ENCODE results near the gene MAPK8IP2. TPM values are rescaled to one million over a fixed set of nuclear protein-coding genes. Genes with fewer than 3 reads are reported as not detected.
"Not testable (repeated sequence)": the region's sequence is repeated elsewhere in the genome, so short reads cannot be mapped to it uniquely, and the experiment has no call there.

MAPK8IP2 gene
- total RNA-seq, 2 experiments from 2014 or later: 0.15 to 0.18 TPM

DNA sequence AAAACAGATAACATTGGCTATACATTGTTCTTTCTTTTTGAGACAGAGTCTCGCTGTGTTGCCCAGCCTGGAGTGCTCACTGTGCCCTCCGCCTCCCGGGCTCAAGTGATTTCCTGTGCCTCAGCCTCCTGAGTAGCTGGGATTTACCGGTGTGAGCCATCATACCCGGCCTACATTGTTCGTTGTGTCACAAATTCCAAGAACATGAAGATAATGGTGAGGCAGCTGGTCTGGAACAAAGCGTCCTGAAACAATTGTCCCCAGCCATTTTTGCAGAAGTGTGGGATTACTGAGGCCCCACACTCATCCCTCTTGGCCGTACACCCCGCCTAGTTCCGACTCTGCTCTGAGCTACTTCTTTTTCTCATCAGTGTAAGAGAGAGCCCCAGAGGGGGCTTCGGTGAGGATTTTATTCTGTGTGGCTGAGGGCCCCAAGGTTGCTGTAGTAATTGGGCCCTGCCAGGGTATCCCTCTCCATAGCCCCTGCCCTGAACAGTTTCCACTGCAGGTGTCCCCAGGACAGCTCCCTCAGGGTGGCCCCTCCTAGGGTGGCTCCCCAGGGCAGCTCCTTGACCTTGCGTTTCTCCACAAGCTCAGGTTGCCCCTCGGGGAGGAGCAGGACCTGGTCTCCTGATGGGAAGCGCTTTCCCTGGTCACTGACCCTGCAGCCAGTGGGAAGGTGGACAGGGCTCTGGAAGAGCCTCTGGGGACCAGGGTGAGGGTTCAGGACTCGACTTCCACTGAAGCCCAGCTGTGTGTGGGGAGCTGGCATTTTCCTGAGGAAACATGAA lies 40.5 kb downstream of the MAPK8IP2 start:
- Mint-ChIP-seq H3K36me3 (ENCODE audit: low read depth) (no peaks in the 10 kb centered on the region), H3K4me1 (no peaks in the 10 kb centered on the region), H3K4me3 (no peak overlapping the region), H3K27ac (no peak overlapping the region), H3K9me3 (no peaks in the 10 kb centered on the region), H3K27me3 (peaks cover 13% of the 10 kb centered on the region)
- ChIA-PET POLR2A (no interaction called here), CTCF (interaction anchor here (1.1 kb wide), 1 partner anchor 116 kb away, joined by 3 read pairs; the partner anchor contains the start of gene SCO2)
- DNase-seq: no peak

DNA sequence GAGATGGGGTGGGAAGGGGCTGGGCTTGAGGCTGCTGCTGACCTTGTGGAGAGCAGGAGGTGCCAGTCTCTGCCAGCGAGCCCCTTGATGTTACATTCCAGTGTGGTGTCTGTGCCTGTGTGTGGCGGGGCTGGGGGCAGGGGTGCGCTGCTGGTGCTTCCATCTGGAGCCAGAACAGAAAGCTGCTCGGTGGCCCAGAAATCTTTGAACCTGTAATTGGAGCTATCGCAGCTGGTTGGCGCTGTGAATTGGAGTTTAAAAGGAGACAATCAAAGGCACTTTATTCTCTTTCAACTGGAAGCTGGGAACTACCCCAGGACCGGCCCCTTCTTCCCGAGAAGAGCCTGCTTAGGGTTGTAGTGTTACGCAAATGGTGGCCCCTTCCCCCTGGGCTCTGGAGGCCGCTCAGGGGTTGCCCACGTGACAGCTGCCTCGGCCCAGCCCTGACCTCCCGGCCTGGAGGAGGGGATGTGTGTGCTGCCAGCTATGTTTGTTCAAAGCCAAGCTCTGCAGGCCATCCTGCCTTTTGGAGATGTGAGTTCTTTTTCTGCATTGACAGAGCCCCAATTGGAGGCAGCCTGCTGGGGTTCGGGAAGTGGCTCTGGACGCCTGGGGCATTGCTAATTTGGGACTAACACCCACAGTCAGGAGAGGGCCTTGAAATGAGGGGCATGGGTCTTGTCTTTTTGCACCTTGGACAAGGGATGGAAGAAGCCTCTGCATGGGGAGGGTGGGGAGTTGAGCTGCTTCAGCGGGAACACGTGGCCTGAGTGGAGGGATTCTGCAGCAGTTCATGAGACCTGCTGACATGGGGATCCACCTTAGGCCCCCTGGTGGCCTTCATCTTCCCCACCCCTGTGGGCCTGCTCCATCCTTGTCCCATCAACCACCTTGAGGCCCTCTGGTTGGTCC lies 41.4 kb downstream of the MAPK8IP2 start:
- no peak overlapping the region for H3K27ac Mint-ChIP-seq
- no peaks in the 10 kb centered on the region for H3K36me3 Mint-ChIP-seq (ENCODE audit: low read depth)
- POLR2A ChIA-PET: no interaction called here
- DNase-seq: no peak
- H3K4me3 Mint-ChIP-seq: no peak overlapping the region
- peaks cover 16% of the 10 kb centered on the region for H3K27me3 Mint-ChIP-seq
- H3K4me1 Mint-ChIP-seq: no peaks in the 10 kb centered on the region
- H3K9me3 Mint-ChIP-seq: peaks cover 4% of the 10 kb centered on the region
- CTCF ChIA-PET: interaction anchor here (1.1 kb wide), 1 partner anchor 117 kb away, joined by 3 read pairs; the partner anchor contains the start of gene SCO2

DNA sequence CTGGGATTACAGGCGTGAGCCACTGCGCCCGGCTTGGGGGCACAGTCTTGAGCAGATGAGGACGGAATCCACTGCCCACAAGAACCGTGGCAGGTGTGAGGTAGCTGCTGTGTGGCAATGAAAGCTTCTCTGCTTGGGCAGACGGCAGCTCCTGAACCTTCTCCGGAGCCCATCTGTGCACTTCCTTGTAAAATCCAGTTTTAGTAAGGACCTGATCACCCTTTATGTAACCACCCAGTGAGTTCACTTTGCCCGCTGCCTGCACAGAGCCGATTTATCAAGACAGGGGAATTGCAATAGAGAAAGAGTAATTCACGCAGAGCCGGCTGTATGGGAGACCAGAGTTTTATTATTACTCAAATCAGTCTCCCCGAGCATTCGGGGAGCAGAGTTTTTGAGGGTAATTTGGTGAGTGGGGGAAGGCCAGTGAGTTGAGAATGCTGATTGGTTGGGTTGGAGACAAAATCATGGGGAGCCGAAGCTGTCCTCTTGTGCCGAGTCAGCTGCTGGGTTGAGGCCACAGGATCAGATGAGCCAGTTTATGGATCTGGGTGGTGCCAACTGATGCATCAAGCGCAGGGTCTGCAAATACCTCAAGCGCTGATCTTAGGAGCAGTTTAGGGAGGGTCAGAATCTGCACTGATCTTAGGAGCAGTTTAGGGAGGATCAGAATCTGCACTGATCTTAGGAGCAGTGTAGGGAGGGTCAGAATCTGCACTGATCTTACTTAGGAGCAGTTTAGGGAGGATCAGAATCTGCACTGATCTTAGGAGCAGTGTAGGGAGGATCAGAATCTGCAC lies 42.6 kb downstream of the MAPK8IP2 start:
- H3K36me3 Mint-ChIP-seq (ENCODE audit: low read depth); H3K4me3 Mint-ChIP-seq; H3K9me3 Mint-ChIP-seq; DNase-seq; H3K4me1 Mint-ChIP-seq; POLR2A ChIA-PET; CTCF ChIA-PET; H3K27ac Mint-ChIP-seq: not testable (repeated sequence)
- peaks cover 17% of the 10 kb centered on the region for H3K27me3 Mint-ChIP-seq

DNA sequence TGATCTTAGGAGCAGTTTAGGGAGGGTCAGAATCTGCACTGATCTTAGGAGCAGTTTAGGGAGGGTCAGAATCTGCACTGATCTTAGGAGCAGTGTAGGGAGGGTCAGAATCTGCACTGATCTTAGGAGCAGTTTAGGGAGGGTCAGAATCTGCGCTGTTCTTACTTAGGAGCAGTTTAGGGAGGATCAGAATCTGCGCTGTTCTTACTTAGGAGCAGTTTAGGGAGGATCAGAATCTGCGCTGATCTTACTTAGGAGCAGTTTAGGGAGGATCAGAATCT lies 43.2 kb downstream of the MAPK8IP2 start:
- CTCF ChIA-PET; H3K4me1 Mint-ChIP-seq; H3K36me3 Mint-ChIP-seq (ENCODE audit: low read depth); DNase-seq; H3K9me3 Mint-ChIP-seq; H3K27ac Mint-ChIP-seq; H3K4me3 Mint-ChIP-seq; POLR2A ChIA-PET: not testable (repeated sequence)
- peaks cover 17% of the 10 kb centered on the region for H3K27me3 Mint-ChIP-seq

DNA sequence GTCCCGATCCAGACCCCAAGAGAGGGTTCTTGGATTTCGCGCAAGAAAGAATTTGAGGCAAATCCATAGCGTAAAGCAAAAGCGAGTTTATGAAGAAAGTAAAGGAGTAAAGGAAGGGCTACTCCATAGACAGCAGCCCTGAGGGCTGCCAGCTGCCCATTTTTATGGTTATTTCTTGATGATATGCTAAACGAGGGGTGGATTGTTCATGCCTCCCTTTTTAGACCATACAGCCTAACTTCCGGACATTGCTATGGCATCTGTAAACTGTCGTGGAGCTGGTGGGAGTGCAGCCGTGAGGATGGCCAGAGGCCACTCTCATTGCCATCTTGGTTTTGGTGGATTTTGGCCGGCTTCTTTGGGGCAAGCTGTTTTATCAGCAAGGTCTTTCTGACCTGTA lies 52.7 kb downstream of the MAPK8IP2 start:
- Mint-ChIP-seq H3K36me3 (ENCODE audit: low read depth) (no peaks in the 10 kb centered on the region), H3K4me3 (no peak overlapping the region), H3K4me1 (no peaks in the 10 kb centered on the region), H3K27me3 (peaks cover 15% of the 10 kb centered on the region), H3K9me3 (peaks cover 8% of the 10 kb centered on the region), H3K27ac (no peak overlapping the region)
- DNase-seq: no peak
- POLR2A ChIA-PET: no interaction called here
- CTCF ChIA-PET: no interaction called here

DNA sequence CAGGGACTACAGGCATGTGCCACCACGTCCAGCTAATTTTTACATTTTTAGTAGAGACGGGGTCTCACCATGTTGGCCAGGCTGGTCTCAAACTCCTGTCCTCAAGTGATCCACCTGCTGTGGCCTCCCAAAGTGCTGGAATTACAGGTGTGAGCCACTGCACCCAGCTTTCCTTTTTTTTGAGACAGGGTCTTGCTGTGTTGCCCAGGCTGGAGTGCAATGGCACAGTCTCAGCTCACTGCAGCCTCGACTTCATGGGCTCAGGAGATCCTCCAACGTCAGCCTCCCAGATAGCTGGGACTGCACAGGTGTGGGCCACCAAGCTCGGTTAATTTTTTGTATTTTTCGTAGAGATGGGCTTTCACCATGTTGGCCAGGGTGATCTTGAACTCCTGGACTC lies 54.1 kb downstream of the MAPK8IP2 start:
- POLR2A ChIA-PET; H3K9me3 Mint-ChIP-seq; H3K4me1 Mint-ChIP-seq; H3K4me3 Mint-ChIP-seq; DNase-seq; H3K27ac Mint-ChIP-seq; H3K36me3 Mint-ChIP-seq (ENCODE audit: low read depth): not testable (repeated sequence)
- peaks cover 15% of the 10 kb centered on the region for H3K27me3 Mint-ChIP-seq
- CTCF ChIA-PET: interaction anchor here (1.1 kb wide), 1 partner anchor 95 kb away, joined by 3 read pairs; no protein-coding TSS in a partner anchor

DNA sequence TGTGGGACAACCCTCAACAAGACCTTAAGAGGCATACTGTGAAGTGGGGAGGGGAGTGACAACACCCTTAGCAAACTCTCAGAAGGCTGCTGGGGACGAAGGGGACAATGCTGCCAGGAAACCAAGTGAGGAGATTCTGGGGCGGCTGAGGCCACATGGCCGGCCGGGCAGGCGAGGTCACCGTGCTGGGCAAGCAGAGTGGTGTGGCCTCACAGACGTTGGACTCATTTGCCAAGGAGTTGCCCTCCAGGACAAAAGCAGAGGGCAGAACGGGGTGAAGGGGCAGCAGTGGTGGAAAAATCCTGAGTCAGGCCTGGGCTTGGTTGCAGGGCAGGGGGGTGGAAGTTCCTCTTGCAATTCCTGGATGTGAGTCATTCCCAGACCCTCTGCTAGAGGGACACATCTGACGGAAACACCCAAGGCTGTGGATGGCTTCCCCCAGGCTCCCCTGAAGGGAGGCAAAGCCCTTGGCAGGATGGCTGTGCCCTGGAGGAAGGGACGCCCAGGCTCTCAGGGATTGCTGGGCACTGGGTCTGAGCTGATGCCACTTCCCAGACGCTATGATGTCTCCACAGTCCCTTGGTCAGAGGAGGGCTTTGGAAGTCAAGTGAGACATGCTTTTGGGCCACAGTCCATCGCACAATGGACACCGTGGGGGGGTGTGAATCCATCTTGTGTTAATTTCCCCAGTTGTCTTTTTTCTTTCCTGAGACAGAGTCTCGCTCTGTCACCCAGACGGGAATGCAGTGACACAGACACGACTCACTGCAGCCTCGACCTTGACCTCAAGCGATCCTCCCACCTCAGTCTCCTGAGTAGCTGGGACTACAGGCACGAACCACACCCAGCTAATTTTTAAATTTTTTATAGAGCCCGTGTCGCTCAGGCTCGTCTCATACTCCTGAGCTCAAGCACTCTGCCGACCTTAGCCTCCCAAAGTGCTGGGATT lies 55.8 kb downstream of the MAPK8IP2 start:
- CTCF ChIA-PET: interaction anchor here (0.5 kb wide), 1 partner anchor 10 kb away, joined by 3 read pairs; no protein-coding TSS in a partner anchor
- H3K27me3 Mint-ChIP-seq: peaks cover 22% of the 10 kb centered on the region
- H3K4me3 Mint-ChIP-seq: no peak overlapping the region
- no peak for DNase-seq
- no peaks in the 10 kb centered on the region for H3K4me1 Mint-ChIP-seq
- no peaks in the 10 kb centered on the region for H3K36me3 Mint-ChIP-seq (ENCODE audit: low read depth)
- H3K9me3 Mint-ChIP-seq: no peaks in the 10 kb centered on the region
- POLR2A ChIA-PET: no interaction called here
- H3K27ac Mint-ChIP-seq: no peak overlapping the region

DNA sequence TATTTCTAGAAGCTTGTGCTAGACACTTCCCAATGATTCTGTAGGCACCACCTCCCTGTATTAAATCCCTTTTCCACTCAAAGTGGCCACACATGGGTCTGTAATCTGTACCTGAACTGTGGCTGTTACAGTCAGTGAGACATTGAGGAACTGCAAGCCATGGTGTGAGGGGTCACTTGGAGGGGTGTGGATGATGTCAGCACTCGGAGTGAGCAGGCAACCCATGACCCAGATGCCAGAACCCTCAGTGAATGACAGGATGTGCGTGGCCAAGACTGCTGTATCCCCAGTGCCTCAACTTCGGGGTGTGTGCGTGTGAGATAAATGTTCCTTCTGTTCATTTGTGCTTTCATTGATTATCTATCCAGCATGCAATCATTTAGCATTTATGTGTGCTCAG lies 57.3 kb downstream of the MAPK8IP2 start:
- H3K4me1 Mint-ChIP-seq: no peaks in the 10 kb centered on the region
- peaks cover 18% of the 10 kb centered on the region for H3K27me3 Mint-ChIP-seq
- no peak for DNase-seq
- H3K4me3 Mint-ChIP-seq: no peak overlapping the region
- POLR2A ChIA-PET: no interaction called here
- no peaks in the 10 kb centered on the region for H3K36me3 Mint-ChIP-seq (ENCODE audit: low read depth)
- CTCF ChIA-PET: no interaction called here
- no peaks in the 10 kb centered on the region for H3K9me3 Mint-ChIP-seq
- H3K27ac Mint-ChIP-seq: no peak overlapping the region

DNA sequence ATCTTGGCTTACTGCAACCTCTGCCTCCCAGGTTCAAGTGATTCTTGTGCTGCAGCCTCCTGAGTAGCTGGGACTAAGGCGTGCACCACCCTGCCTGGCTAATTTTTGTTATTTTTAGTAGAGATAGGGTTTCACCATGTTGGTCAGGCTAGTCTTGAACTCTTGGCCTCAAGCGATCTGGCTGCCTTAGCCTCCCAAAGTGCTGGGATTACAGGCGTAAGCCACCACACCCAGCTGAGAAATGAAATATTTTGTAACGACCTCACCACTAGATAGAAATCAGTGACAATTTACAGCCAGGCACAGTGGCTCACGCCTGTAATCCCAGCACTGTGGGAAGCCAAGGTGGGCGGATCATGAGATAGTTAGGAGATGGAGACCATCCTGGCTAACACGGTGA lies 59.1 kb downstream of the MAPK8IP2 start:
- POLR2A ChIA-PET; CTCF ChIA-PET; H3K36me3 Mint-ChIP-seq (ENCODE audit: low read depth); H3K4me1 Mint-ChIP-seq; H3K27ac Mint-ChIP-seq; H3K4me3 Mint-ChIP-seq; DNase-seq; H3K9me3 Mint-ChIP-seq: not testable (repeated sequence)
- H3K27me3 Mint-ChIP-seq: peaks cover 16% of the 10 kb centered on the region

DNA sequence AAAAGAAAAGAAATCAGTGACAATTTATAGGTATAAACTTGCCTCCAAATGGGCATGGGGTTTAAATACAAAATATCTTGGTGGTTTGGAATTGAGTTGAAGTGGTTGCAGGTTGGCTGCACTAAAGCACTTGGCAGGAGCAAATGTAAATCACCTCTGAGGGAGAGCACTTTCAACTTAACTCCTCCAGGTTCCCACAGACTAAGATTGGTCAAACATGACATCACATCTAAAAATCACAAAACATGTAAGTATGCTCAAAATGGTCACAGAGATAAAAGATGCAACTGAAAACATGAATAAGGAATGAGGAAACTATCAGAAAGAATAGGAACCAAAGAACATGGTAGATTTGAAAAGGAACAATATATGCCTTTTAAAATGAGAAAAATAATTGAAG lies 59.7 kb downstream of the MAPK8IP2 start:
- Mint-ChIP-seq H3K4me1 (no peaks in the 10 kb centered on the region), H3K9me3 (no peaks in the 10 kb centered on the region), H3K27ac (no peak overlapping the region), H3K4me3 (no peak overlapping the region), H3K27me3 (peaks cover 16% of the 10 kb centered on the region), H3K36me3 (ENCODE audit: low read depth) (no peaks in the 10 kb centered on the region)
- no peak for DNase-seq
- POLR2A ChIA-PET: no interaction called here
- CTCF ChIA-PET: no interaction called here
